Measurements from ENCODE around the gene CCL25.

GRCh38 chr19:8064911-8065874, 12.6 kb downstream of the CCL25 start:
- TF ChIP-seq MXI1 (conservative IDR thresholded peaks at IDR 0.05; ENCODE audit: poor library complexity, severe bottlenecking) (no peak), POLR2AphosphoS5 (IDR thresholded peaks at IDR 0.05) (no peak), EZH2 (IDR thresholded peaks at IDR 0.05; ENCODE audit: borderline replicate concordance, insufficient read depth, low read length, poor library complexity, severe bottlenecking) (no peak), REST (IDR thresholded peaks at IDR 0.05; ENCODE audit: borderline replicate concordance) (no peak), CTCF (IDR thresholded peaks at IDR 0.05; ENCODE audit: poor library complexity, severe bottlenecking) (no peak)
